Occipital lobe (tissue), 2 donors: ENCODE results near the gene ATP8B4. TPM values are rescaled to one million over a fixed set of nuclear protein-coding genes. Genes with fewer than 3 reads are reported as not detected.
"Not testable (repeated sequence)": the region's sequence is repeated elsewhere in the genome, so short reads cannot be mapped to it uniquely, and the experiment has no call there.

Experiments
- DNase-seq: peaks from one replicate; lab custom pipeline; 2025; lab: John Stamatoyannopoulos, UW
- total RNA-seq: library from RNA; depleted of rRNA; stranded (reverse); fragments of >200 nt; gene quantifications from one replicate; pipeline ENCODE4 v1.2.3, GENCODE V29; 2014

ATP8B4 gene
- total RNA-seq, 1 donor from 2014 or later: 6.6 TPM

DNA sequence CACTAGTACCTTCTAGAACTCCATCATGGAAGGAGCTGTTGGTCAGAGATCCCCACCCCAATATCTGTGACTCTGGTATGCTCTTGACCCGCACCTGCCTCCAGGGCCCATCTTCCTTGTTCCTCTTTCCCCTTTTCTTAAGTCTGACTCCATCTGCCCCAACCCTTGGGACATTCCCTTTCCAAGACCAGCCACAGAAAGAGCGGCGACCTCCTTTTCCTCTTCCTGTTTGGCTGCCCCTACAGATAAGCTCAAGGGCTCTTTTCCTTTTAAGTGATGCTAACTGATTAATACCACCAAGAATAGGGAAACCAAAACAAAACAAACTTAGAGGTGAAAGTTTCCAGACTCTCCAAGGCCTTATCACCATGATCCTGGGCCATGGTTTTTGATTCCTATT lies 21.9 kb upstream of the ATP8B4 start:
- DNase-seq: no peak

DNA sequence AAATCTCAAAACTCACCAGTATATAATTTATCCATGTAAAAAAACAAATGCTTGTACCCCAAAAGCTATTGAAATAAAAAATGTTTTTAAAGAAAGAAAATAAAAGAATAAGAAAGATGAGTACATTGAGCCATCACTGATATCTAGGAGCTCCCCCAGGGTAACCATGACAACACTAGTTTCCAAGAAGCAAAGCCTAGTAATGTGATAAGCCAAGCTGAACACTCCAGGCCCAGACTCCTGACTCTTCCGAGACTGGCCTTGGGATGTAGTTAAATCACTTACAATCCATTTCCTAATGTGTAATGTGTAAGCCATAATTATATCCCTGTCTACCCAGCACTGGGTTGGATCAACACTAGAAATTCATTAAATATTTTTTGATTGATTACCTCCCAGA lies 21.1 kb upstream of the ATP8B4 start:
- DNase-seq: no peak

DNA sequence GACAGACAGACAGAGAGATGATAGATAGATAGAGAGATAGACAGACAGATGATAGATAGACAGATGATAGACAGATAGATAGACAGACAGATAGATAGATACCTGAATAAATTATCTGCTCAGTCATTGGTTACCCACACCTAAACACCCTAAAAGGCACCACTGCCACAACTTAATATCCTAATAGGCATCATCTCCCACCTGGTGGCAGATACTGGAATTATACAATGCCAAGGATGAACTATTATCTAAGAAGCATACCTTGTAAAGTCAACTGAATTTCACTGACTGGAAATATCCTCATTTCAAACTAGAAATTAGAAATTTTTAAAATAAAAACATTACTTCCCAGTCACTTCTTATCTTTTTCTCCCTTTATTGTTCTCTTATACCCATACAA lies 19.4 kb upstream of the ATP8B4 start:
- no peak for DNase-seq

DNA sequence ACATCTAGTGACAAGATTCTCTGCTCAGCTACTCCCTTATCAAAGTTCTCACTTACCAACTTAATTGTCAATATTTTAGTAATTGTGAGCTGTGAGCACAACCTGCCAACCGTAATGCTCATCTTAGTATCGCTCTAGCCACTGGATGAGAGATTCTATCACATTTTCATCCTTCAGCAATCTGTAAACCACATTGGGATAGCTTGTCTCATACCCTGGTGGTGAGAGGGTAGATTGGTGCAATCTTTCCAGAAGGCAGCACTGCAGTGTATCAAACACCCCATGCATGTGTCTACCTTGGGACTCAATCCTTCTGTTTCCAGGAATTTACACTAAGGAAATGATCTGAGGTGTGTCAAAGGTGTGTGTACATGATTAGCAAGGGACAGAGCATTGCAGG lies 18.9 kb upstream of the ATP8B4 start:
- DNase-seq: no peak

DNA sequence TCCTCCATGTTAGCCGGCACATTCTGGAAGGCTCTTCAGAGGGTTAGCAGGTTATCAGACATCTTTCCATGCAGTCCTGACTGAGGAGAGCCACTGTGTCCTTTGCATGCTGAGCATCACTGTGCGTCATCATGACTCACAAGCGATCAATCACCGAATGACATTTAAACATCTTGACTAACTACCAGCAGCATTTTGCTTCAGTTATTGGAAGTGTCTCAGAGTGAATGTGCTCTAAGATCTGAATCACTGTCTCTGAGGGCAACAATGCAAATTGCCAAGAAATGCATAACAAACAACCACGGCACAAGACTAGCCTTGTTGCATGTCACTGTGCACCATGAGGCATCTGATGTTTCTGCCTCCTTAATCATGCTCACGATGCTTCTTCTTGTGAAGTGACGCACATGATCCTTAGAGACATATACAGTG lies 18.3 kb upstream of the ATP8B4 start:
- DNase-seq: no peak

DNA sequence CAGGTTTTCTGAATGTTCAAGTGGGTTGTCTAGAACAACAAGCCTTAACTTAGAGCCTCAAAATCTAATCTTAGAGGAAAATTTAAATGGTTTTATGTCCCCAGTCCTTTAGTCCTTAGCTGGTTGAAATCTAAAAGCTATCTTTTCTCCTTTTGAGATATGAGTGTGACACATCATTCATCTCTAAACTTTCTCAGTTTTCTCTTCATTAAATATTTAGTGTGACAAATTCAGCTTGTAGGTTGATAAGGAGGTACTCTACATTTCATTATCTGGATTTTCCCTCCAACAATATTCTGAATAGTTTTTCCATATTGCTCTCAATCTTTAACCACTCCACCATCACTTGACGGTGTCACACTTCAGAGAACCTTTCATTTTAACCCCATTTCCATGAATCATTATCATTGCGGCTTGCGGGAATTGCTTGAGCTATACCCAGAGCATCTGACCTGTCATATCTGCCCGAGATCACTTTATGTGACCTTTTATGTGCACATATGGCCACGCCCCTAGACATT lies 16.1 kb upstream of the ATP8B4 start:
- DNase-seq: no peak

DNA sequence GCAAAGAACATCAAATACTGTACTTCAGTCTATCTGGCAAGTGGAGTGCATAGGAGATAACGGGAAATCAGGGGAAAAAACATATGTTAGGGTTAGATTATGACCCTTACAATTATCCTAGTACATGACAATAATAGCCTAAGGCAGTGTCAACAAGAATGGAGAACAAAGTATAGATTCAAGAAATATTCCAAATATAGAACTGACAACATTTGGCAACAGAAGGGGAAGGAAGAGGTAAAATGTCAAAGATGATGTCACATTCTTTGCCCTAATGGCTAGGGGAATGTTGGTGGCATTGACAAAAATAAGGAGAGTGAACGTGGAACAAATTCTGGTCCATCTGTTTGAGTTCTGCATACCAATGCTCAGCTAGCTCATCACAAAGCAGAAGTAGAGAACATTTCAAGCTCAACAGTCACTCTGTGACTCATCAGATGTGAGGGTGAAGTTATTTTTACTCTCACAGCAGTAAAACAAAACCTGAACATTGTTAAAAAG lies 15.5 kb upstream of the ATP8B4 start:
- no peak for DNase-seq

DNA sequence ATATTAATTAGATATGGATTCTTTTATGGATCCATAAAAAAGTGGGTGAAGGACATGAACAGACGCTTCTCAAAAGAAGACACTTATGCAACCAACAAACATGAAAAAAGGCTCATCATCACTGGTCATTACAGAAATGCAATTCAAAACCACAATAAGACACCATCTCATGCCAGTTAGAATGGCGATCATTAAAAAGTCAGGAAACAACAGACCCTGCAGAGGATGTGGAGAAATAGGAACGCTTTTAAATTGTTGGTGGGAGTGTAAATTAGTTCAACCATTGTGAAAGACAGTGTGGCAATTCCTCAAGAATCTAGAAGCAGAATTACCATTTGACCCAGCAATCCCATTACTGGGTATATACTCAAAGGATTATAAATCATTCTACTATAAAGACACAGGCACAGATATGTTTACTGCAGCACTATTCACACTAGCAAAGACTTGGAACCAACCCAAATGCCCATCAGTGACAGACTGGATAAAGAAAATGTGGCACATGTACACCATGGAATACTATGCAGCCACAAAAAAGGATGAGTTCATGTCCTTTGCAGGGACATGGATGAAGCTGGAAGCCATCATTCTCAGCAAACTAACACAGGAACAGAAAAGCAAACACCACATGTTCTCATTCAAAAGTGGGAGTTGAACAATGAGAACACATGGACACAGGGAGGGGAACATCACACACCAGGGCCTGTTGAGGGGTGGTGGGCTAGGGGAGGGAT lies 13.4 kb upstream of the ATP8B4 start:
- DNase-seq: not testable (repeated sequence)

DNA sequence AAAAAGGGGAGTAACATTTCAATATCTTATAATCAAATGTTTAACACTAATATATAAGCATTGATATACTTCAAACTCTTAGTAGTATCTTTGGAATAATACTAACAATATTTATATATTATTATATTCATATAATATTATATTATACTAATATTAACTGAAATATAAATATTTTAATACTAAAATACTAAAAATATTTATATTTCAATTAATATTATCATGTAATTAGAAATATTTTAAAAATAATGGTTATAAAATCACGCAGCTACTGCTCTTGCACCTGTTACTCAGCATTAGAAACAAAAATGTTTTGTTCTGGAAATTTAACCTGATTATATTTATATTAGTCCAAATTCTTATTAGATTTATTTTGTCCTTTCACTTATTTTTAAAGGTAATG lies 12.6 kb upstream of the ATP8B4 start:
- no peak for DNase-seq

DNA sequence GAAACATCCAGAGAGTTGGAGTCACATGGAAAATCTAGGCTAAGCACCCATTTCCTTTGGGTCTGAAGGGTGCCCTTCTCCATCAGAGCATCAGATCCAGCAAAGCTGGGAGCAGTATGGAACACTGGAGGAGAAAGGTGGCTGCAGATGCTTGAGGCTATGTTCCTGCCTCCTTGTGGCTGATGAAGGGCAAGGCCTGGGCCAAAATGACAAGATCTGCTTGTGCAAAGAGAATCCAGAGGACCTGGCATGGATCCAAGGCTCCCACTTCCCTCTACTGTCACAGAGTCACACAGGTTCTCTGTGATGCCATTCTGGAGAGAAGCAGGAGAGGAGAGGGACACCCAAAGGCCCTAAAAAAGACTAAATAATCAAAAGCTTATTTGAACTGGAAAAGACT lies 9.2 kb upstream of the ATP8B4 start:
- no peak for DNase-seq

DNA sequence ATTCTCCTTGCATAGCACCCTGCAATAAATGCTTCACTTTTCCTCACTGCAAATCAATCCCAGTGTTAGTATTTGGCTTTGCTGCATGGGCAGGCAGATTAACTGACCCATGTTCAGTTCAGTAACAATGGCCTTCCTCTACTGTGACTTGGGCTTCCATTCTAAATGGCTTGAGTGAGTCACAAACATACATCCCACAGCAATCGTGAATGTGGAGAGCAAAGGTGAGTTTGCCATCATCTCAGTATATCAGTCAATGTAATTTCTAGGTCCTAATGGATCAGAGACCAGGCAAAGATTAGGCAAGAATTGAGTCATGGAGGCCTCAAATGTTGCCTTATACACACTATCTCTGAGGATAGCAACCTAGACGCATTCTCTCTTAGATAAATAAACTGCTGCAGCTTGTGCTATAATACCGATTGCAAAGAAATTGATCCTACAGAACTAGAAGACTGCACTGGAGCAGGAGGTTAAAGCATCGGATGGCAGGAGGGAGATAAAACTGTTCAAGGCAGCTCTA lies 8.3 kb upstream of the ATP8B4 start:
- DNase-seq: no peak

DNA sequence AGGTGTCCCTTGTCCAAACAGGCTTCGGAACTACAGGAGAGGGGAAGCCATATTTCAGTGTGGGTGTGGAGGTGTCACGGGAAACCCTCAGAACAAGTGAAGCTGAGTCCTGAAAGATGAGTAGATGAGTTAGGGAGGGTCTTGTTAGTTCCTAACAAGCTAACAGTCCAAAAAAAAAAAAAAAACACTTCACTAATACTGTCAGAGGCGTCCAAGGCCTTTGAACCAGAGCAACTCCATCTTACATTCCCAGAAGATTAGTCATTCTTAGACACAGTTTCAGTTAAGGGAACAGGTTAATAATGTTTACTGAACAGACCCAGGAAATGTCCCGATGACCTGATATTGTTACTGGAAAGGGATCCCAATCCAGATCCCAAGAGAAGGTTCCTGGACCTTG lies 7.0 kb upstream of the ATP8B4 start:
- no peak for DNase-seq

DNA sequence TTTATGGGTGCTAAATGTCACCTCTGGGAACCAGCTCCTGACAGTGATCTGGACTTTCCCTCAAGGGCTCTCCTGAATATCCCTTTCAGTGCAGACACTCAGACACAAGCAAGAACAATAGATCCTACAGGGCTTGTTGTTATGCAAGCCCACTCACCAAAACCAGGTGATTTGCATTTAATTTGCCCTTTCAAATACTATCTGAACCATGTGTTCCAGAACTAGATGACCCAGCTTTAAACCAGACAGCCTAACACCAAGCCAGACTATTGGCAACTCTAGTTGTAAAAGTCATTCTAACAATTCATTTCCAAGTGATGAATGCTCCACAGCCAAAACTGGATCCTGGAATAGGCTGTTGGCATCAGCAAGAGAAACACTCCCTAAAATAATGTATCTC lies 5.6 kb upstream of the ATP8B4 start:
- DNase-seq: no peak

DNA sequence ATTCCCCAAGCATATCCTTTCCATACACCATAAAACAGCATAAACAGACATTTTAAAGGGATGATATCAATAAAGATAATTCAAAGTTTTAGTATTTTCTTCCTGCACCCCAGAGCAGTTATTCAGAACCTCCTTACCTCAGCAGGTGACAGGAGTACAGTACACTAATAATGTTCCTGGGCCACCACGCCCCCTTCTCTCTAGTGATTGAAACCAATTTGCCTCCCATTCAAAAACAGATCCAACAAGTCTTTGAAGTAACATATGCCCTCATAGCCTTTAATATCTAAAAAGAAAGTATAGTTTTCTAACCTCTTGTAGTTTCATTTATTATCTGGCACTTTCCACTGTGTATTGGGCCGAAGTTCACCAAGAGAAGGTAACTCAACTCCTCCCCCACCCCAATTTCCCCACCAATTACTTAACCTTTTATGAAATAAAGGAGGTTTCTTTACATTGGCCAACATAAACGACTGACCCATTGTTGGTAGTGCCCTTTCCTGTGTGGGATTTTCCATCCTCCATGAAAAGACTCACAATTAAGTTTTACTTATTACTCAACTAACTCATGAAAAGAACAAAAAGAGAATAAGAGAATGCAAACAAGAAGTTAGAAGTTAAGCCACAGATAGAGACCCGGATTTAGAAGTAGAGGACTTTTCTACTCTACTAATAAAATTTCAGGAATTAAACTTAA lies 5.0 kb upstream of the ATP8B4 start:
- no peak for DNase-seq

DNA sequence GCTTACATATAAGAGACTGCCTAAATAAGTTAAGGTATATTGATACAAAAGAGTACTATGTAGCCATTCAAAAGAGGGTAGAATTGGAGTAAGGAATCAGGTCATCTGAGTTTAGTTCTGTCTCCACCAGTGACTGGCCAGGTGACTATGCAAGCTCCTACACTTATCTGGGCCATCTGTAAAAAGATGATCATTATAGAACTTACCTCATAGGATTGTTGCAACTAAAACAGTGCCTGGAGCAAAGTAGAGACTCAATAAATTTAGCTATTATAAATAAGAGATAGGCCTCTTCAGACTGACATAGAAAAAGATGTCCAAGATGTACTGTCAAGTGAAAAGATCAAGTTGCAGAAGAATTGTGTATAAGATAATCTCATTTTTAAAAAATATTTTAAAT lies 1.7 kb upstream of the ATP8B4 start:
- no peak for DNase-seq

DNA sequence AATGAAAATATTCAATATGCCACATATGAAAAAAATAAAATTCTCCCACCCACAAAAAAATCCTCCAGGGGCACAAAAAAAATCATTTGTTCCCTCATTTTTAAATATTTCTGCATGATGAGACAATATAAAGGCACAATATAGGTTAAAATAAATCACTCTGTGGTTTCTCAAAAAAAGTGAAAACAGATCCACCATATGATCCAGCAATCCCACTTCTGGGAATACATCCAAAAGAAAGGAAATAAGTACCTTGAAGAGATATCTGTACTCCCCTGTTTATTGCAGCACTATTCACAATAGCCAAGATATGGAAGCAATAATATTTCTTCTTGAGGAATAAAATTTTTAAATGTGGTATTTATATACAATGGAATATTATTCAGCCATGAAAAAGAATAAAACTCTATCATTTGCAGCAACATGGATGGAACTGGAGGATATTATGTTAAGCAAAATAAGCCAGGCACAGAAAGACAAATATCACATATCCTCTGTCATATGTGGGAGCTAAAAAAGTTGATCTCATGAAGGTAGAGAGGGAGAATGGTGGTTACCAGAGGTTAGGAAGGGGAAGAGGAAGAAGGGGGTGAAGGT lies 1.5 kb downstream of the ATP8B4 start:
- no peak for DNase-seq

DNA sequence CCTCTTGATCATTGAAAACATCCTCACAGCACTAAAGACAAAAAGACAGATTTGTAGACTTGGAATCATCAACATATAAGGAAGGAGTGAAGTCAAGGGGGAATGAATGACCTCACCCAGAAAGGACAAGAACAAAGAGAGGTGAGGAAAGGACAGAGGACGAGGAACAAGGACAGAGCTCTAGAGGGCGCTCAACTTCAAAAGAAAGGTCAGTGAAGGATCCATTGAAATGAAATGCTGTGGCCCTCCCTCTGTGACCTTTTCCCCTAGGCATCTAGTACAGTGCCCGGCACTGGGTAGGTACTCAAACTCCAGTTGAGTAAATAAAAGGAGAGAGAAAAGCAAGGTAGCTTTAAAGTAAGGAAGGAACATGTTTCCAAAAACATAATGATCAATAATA lies 2.6 kb downstream of the ATP8B4 start:
- no peak for DNase-seq

DNA sequence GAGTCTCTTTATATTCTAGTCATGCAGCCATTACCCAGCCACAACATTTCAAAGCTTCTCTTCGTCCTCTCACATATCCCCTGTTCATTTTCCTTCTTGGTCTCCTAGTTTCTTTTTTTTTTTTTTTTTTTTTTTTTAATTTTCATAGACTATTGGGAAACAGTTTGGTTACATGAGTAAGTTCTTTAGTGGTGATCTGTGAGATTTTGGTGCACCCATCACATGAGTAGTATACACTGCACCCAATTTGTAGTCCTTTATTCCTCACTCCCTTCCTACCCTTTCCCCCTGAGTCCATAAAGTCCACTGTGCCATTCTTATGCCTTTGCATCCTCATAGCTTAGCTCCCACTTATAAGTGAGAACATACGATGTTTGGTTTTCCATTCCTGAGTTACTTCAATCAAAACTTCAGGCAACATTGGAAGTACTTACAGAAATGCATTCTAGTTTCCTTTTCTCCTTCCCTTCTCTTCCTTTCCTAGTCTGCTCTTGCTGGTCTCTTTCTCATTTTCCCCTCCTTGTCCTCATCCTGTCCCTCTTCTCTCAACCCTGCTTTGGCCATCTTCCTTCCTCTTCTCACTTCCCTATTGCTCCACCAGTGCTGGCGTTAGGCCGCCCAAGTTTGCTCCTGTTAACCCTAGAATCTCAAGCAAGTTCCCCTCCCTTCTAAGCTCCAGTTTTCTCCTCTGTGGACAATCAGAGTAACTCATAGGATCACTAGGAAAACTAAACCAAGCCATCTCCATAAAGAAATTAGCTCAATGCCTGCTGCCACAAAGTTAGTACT lies 4.8 kb downstream of the ATP8B4 start:
- no peak for DNase-seq

DNA sequence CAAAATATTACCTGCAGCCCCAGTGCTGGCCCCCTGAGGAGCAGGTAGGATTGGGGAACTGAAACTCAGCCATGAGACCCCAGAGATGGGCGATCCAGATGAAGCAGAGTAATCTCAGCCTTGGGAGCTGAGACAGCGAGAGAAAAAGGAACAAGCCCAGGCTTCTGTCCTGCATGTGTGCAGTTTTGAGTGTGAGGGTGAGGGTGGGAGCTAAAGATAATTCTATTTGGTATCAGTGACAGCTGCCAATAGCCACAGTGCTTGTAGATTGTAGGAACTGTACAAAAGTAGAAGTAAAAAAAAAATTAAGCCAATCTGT lies 5.9 kb downstream of the ATP8B4 start:
- no peak for DNase-seq

DNA sequence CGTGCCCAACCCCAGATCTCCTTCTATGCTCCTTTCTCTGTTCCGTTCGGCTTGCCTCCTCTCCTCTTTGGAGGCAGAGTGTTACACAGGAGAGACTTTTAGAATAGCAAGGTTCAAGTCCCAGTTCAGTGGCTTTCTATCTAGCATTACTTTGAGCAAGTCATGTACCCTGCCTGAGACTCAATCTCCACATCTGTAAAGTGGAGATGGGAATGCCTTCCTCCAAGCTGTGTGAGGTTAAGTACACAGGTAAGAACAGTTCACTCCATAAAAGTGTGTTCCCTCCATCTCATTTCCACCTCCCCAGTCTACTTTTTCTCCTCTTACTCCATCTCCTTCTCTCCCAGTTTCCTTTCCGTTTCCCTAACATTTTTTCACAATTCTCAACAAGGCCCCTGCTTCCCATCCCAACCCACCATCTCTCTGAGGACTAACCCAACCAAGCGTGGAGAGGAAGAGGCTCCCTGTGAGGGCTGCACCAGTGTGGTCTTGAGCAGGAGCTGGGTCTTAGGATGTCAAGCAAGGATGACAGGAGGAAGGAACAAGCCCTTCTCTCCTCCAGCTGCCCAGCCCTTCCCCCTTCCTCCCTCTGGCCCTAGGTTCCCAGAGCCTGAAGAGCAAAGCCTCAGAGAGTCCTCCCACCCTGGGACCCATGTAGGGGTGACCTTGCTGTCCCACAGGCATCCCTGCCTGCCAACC lies 6.4 kb downstream of the ATP8B4 start:
- no peak for DNase-seq

DNA sequence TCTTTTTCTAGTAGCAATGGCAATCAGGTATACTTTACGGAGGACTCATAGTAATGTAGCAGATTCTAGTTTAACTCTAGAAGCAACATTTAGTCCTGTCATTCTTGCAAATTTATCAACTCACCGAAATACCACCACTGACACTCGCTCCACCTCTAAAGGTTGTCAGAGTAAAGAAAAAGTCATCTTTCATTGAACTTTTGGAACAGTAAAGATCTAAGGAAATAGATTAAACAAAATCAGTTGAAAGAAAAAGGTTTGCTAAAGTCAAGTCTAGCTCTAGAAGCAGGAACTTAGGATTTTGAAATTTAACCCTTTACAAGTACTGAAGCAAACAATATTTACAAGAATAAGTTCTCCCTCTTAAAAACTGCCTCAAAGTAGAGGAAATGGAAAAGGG lies 8.7 kb downstream of the ATP8B4 start:
- DNase-seq: no peak
